MM.1S (cell line): Measurements from ENCODE around the gene RAB3B.
"Not testable (repeated sequence)": the region's sequence is repeated elsewhere in the genome, so short reads cannot be mapped to it uniquely, and the experiment has no call there.

Experiments used
- DNase-seq: peaks from one replicate; pipeline ENCODE4 v3.0.0-alpha.2; 2015
- H2AFZ ChIP-seq: fragments of 300-600 bp; sonication (generic); 2 replicates; pipeline ENCODE4 v1.6.0; 2016; ENCODE audit warnings: antibody characterized with exemption, low read length
- H3F3A ChIP-seq: fragments of 300-600 bp; sonication (generic); 2 replicates; pipeline ENCODE4 v1.6.1; 2016; ENCODE audit warnings: mild to moderate bottlenecking, antibody characterized with exemption, low read length, moderate library complexity, mixed read lengths; ENCODE audit not compliant: insufficient read depth
- H3K27ac ChIP-seq: fragments of 300-600 bp; sonication (generic); 2 replicates; pipeline ENCODE4 v1.5.1; 2016; ENCODE audit warnings: mild to moderate bottlenecking, low read length
- H3K27me3 ChIP-seq: fragments of 300-600 bp; sonication (generic); replicated peaks from 2 replicates; pipeline ENCODE4 v1.6.0; 2016; ENCODE audit warnings: low read length; ENCODE audit not compliant: insufficient read depth
- H3K36me3 ChIP-seq: fragments of 300-600 bp; sonication (generic); replicated peaks from 2 replicates; pipeline ENCODE4 v1.6.1; 2016; ENCODE audit warnings: mild to moderate bottlenecking, low read length, mixed read lengths; ENCODE audit not compliant: insufficient read depth
- H3K4me1 ChIP-seq: fragments of 300-600 bp; sonication (generic); 2 replicates; pipeline ENCODE4 v1.6.1; 2016; ENCODE audit warnings: low read length, mixed read lengths
- H3K4me2 ChIP-seq: fragments of 300-600 bp; sonication (generic); 2 replicates; pipeline ENCODE4 v1.6.0; 2016; ENCODE audit warnings: low read depth, low read length
- H3K4me3 ChIP-seq: fragments of 300-600 bp; sonication (generic); 2 replicates; pipeline ENCODE4 v1.5.1; 2016; ENCODE audit warnings: low read length, mixed read lengths
- H3K79me2 ChIP-seq: fragments of 300-600 bp; sonication (generic); 2 replicates; pipeline ENCODE4 v1.6.1; 2016; ENCODE audit warnings: mixed run types, low read length, mixed read lengths
- H3K9ac ChIP-seq: fragments of 300-600 bp; sonication (generic); 2 replicates; pipeline ENCODE4 v1.6.1; 2016; ENCODE audit warnings: low read length, mixed read lengths
- H3K9me2 ChIP-seq: fragments of 300-600 bp; sonication (generic); replicated peaks from 2 replicates; pipeline ENCODE4 v1.6.1; 2016; ENCODE audit warnings: mild to moderate bottlenecking, low read length, mixed read lengths; ENCODE audit not compliant: insufficient read depth
- H3K9me3 ChIP-seq: fragments of 300-600 bp; sonication (generic); replicated peaks from 2 replicates; pipeline ENCODE4 v1.6.1; 2016; ENCODE audit warnings: mild to moderate bottlenecking, low read length, mixed read lengths; ENCODE audit not compliant: insufficient read depth
- H4K20me1 ChIP-seq: fragments of 300-600 bp; sonication (generic); 2 replicates; pipeline ENCODE4 v1.6.1; 2016; ENCODE audit warnings: mild to moderate bottlenecking, low read length, moderate library complexity, mixed read lengths; ENCODE audit not compliant: insufficient read depth
- CTCF ChIP-seq: fragments of 300-600 bp; sonication (generic); IDR thresholded peaks from 2 replicates; pipeline ENCODE4 v1.5.1; 2016; ENCODE audit warnings: antibody characterized with exemption, low read length, mixed read lengths
- EZH2 ChIP-seq: fragments of 300-600 bp; sonication (generic); optimal IDR thresholded peaks from 2 replicates; pipeline ENCODE3; 2017; ENCODE audit warnings: low read depth, mild to moderate bottlenecking, antibody characterized with exemption, low read length, mixed read lengths
- EZH2phosphoT487 ChIP-seq: fragments of 300-600 bp; sonication (generic); IDR thresholded peaks from 2 replicates; pipeline ENCODE4 v1.6.1; 2018; ENCODE audit warnings: antibody characterized with exemption, low read length

Gene RAB3B

GRCh38 chr1:51969038-51969705, 21.3 kb downstream of the RAB3B start:
- no peak overlapping the region for H3K27ac ChIP-seq
- H3K79me2 ChIP-seq: no peaks in the 10 kb centered on the region
- no peak overlapping the region for H3K9ac ChIP-seq
- H3K9me3 ChIP-seq: no peaks in the 10 kb centered on the region
- H3K4me1 ChIP-seq: peaks cover 9% of the 10 kb centered on the region
- no peaks in the 10 kb centered on the region for H3K36me3 ChIP-seq
- no peak for TF ChIP-seq EZH2
- no peak for TF ChIP-seq EZH2phosphoT487
- TF ChIP-seq CTCF: no peak
- no peak for DNase-seq
- H3K9me2 ChIP-seq: no peaks in the 10 kb centered on the region
- no peak overlapping the region for H3K4me3 ChIP-seq
- H3K27me3 ChIP-seq: no peaks in the 10 kb centered on the region
- no peaks in the 10 kb centered on the region for H3F3A ChIP-seq
- no peak overlapping the region for H3K4me2 ChIP-seq
- no peaks in the 10 kb centered on the region for H4K20me1 ChIP-seq
- no peak overlapping the region for H2AFZ ChIP-seq

- no peak for DNase-seq
- H3K4me1 ChIP-seq: peaks cover 15% of the 10 kb centered on the region
- H3K36me3 ChIP-seq: no peaks in the 10 kb centered on the region
- no peak overlapping the region for H2AFZ ChIP-seq
- H3K4me3 ChIP-seq: no peak overlapping the region
- H3K27me3 ChIP-seq: no peaks in the 10 kb centered on the region
- H3F3A ChIP-seq: no peaks in the 10 kb centered on the region
- no peaks in the 10 kb centered on the region for H3K79me2 ChIP-seq
- TF ChIP-seq EZH2phosphoT487 (no peak), EZH2 (no peak), CTCF (no peak)
- no peaks in the 10 kb centered on the region for H3K9me3 ChIP-seq
- no peak overlapping the region for H3K9ac ChIP-seq
- H3K4me2 ChIP-seq: no peak overlapping the region
- no peak overlapping the region for H3K27ac ChIP-seq
- H4K20me1 ChIP-seq: no peaks in the 10 kb centered on the region
- H3K9me2 ChIP-seq: no peaks in the 10 kb centered on the region
Observed at GRCh38 chr1:51968632-51969031, 21.9 kb downstream of the RAB3B start.

GRCh38 chr1:51967213-51967791, 23.2 kb downstream of the RAB3B start:
- H3K27me3 ChIP-seq, H3K4me3 ChIP-seq, H4K20me1 ChIP-seq, H3K79me2 ChIP-seq, H3K9ac ChIP-seq, H3K4me2 ChIP-seq, H3K27ac ChIP-seq, H2AFZ ChIP-seq, H3K36me3 ChIP-seq, DNase-seq, H3K9me2 ChIP-seq, H3K9me3 ChIP-seq: not testable (repeated sequence)
- peaks cover 12% of the 10 kb centered on the region for H3F3A ChIP-seq
- peaks cover 25% of the 10 kb centered on the region for H3K4me1 ChIP-seq

GRCh38 chr1:51966559-51966958, 23.9 kb downstream of the RAB3B start:
- Histone ChIP-seq H3K9me2 (no peaks in the 10 kb centered on the region), H3K4me3 (no peak overlapping the region), H4K20me1 (no peaks in the 10 kb centered on the region), H3K4me1 (peaks cover 32% of the 10 kb centered on the region), H3K36me3 (no peaks in the 10 kb centered on the region), H3K79me2 (peaks cover 6% of the 10 kb centered on the region; the same call in 1 of the 2 replicates), H2AFZ (no peak overlapping the region), H3K9me3 (no peaks in the 10 kb centered on the region), H3K9ac (no peak overlapping the region), H3F3A (peaks cover 17% of the 10 kb centered on the region), H3K4me2 (no peak overlapping the region), H3K27me3 (no peaks in the 10 kb centered on the region), H3K27ac (no peak overlapping the region)
- DNase-seq: no peak
- no peak for TF ChIP-seq CTCF
- TF ChIP-seq EZH2phosphoT487: no peak
- TF ChIP-seq EZH2: no peak
